Loucy (cell line): ENCODE data around the gene MYO3B.

Experiments used
- H2AFZ ChIP-seq: fragments of 200-600 bp; sonication (generic); 2 replicates; pipeline ENCODE4 v1.6.0; 2016; ENCODE audit warnings: antibody characterized with exemption, mild to moderate bottlenecking, low read length, moderate library complexity
- H3F3A ChIP-seq: fragments of 200-600 bp; 2 replicates; pipeline ENCODE4 v1.6.0; 2016; ENCODE audit warnings: antibody characterized with exemption, low read depth, mild to moderate bottlenecking
- H3K27me3 ChIP-seq: fragments of 200-600 bp; sonication (generic); 2 replicates; pipeline ENCODE4 v1.6.1; 2014; ENCODE audit warnings: low read length, mild to moderate bottlenecking; ENCODE audit not compliant: insufficient read depth, poor library complexity, severe bottlenecking
- H3K36me3 ChIP-seq: fragments of 200-600 bp; sonication (generic); 2 replicates; pipeline ENCODE4 v1.6.1; 2016; ENCODE audit warnings: low read length; ENCODE audit not compliant: insufficient read depth
- H3K4me1 ChIP-seq: fragments of 200-600 bp; sonication (generic); 2 replicates; pipeline ENCODE4 v1.5.1; 2014; ENCODE audit warnings: low read length, mild to moderate bottlenecking; ENCODE audit not compliant: insufficient read depth, poor library complexity, severe bottlenecking
- H3K4me2 ChIP-seq: fragments of 200-600 bp; sonication (generic); 2 replicates; pipeline ENCODE4 v1.6.0; 2014; ENCODE audit warnings: antibody characterized with exemption, low read length, low read depth, mild to moderate bottlenecking; ENCODE audit not compliant: poor library complexity, severe bottlenecking
- H3K4me3 ChIP-seq: fragments of 200-600 bp; sonication (generic); 2 replicates; pipeline ENCODE4 v1.5.1; 2014; ENCODE audit warnings: low read length, mild to moderate bottlenecking, mixed read lengths; ENCODE audit not compliant: poor library complexity, severe bottlenecking
- H3K79me2 ChIP-seq: fragments of 200-600 bp; sonication (generic); 2 replicates; pipeline ENCODE4 v1.6.1; 2014; ENCODE audit warnings: low read length; ENCODE audit not compliant: insufficient read depth
- H3K9ac ChIP-seq: fragments of 200-600 bp; sonication (generic); 2 replicates; pipeline ENCODE4 v1.6.0; 2014; ENCODE audit warnings: mild to moderate bottlenecking, low read depth, low read length, moderate library complexity; ENCODE audit not compliant: poor library complexity, severe bottlenecking
- H3K9me2 ChIP-seq: fragments of 200-600 bp; sonication (generic); replicated peaks from 2 replicates; pipeline ENCODE4 v1.6.1; 2016; ENCODE audit warnings: low read depth, low read length, mixed read lengths
- H3K9me3 ChIP-seq: fragments of 200-600 bp; sonication (generic); 2 replicates; pipeline ENCODE4 v1.6.1; 2014; ENCODE audit warnings: mild to moderate bottlenecking, antibody characterized with exemption, low read length, low read depth; ENCODE audit not compliant: insufficient read depth
- H4K20me1 ChIP-seq: fragments of 200-600 bp; sonication (generic); 2 replicates; pipeline ENCODE4 v1.6.0; 2014; ENCODE audit warnings: antibody characterized with exemption, low read length, mild to moderate bottlenecking; ENCODE audit not compliant: insufficient read depth, poor library complexity, severe bottlenecking
- CTCF ChIP-seq: fragments of 200-600 bp; sonication (generic); conservative IDR thresholded peaks from 2 replicates; pipeline ENCODE4 v1.5.1; 2014; ENCODE audit warnings: mild to moderate bottlenecking, antibody characterized with exemption, low read length
- EZH2phosphoT487 ChIP-seq: fragments of 200-600 bp; IDR thresholded peaks from 2 replicates; pipeline ENCODE4 v1.6.1; 2018; ENCODE audit warnings: antibody characterized with exemption, mild to moderate bottlenecking, moderate library complexity, borderline replicate concordance

Gene MYO3B

GRCh38 chr2:170213651-170214050 lies 35.7 kb downstream of the MYO3B start:
- H2AFZ ChIP-seq = no peak overlapping the region
- H4K20me1 ChIP-seq = no peaks in the 10 kb centered on the region
- no peaks in the 10 kb centered on the region for H3F3A ChIP-seq
- H3K79me2 ChIP-seq = no peaks in the 10 kb centered on the region
- no peaks in the 10 kb centered on the region for H3K9me2 ChIP-seq
- TF ChIP-seq EZH2phosphoT487 (no peak), CTCF (no peak)
- H3K27me3 ChIP-seq = no peaks in the 10 kb centered on the region
- H3K4me1 ChIP-seq = no peaks in the 10 kb centered on the region
- H3K4me2 ChIP-seq = no peak overlapping the region
- H3K9me3 ChIP-seq = no peaks in the 10 kb centered on the region
- no peak overlapping the region for H3K4me3 ChIP-seq
- H3K36me3 ChIP-seq = no peaks in the 10 kb centered on the region
- no peak overlapping the region for H3K9ac ChIP-seq

- Histone ChIP-seq H3F3A (no peaks in the 10 kb centered on the region), H3K9me3 (no peaks in the 10 kb centered on the region), H3K9me2 (no peaks in the 10 kb centered on the region), H3K36me3 (no peaks in the 10 kb centered on the region), H3K4me1 (no peaks in the 10 kb centered on the region), H3K4me3 (no peak overlapping the region), H3K27me3 (no peaks in the 10 kb centered on the region), H3K4me2 (no peak overlapping the region), H3K79me2 (no peaks in the 10 kb centered on the region), H4K20me1 (no peaks in the 10 kb centered on the region), H2AFZ (no peak overlapping the region), H3K9ac (no peak overlapping the region)
- TF ChIP-seq CTCF (no peak), EZH2phosphoT487 (no peak)
These were observed 36.5 kb downstream of the MYO3B start for GRCh38 chr2:170214309-170214948.

GRCh38 chr2:170215021-170215420 lies 37.1 kb downstream of the MYO3B start:
- H3K9me2 ChIP-seq = no peaks in the 10 kb centered on the region
- H4K20me1 ChIP-seq = no peaks in the 10 kb centered on the region
- H2AFZ ChIP-seq = no peak overlapping the region
- TF ChIP-seq EZH2phosphoT487 = no peak
- no peak for TF ChIP-seq CTCF
- no peaks in the 10 kb centered on the region for H3K27me3 ChIP-seq
- H3F3A ChIP-seq = no peaks in the 10 kb centered on the region
- H3K36me3 ChIP-seq = no peaks in the 10 kb centered on the region
- H3K9me3 ChIP-seq = no peaks in the 10 kb centered on the region
- no peak overlapping the region for H3K4me3 ChIP-seq
- no peaks in the 10 kb centered on the region for H3K4me1 ChIP-seq
- H3K4me2 ChIP-seq = no peak overlapping the region
- H3K9ac ChIP-seq = no peak overlapping the region
- no peaks in the 10 kb centered on the region for H3K79me2 ChIP-seq
